ENCODE measurements around the gene KAT6B.
A peak's percentile ranks its signal among the peaks of the same experiment; 100 is the strongest.
"Not testable (repeated sequence)": the region's sequence is repeated elsewhere in the genome, so short reads cannot be mapped to it uniquely, and the experiment has no call there.

The KAT6B gene

GRCh38 chr10:74826142-74827044 is at the start of gene KAT6B:
KAT6B (plus strand) TSS chr10:74826600; CDS start chr10:74842858, 16,258 bp downstream.
- peak; percentile 100 for DNase-seq

DNA sequence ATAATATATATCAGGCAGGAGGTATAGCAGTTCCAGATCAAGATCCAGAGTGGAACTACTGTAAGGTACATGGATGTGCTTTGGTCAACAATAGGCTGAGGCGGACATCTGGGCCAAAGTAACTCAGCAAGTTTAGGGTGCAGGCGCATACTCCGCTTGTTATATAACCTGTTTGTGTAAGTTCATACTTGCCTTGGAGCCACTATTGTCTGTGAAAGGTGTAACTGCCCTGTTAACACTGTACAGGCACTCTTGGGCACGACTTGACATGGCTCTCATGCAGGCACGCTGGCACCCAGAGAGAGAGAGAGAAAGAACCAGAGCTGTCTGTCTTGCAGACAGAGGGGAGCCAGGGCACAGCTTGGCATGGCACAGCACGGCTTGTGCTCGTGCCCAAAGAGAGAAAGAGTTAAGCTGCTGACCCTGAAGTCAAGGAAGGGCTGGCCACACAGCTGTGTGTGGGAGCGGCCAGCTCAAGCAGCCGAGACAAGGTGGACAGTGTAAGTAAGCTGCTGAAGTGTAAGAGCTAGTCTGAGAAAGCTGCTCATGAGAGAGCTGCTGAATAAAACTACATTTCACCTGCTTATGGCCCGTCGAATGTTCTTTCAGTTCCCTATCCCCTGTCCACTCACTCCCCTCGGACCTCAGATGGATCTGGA is 47.8 kb upstream of the KAT6B start:
- no peak for DNase-seq

GRCh38 chr10:74781870-74782269 is 44.5 kb upstream of the KAT6B start:
- not testable (repeated sequence) for DNase-seq

DNA sequence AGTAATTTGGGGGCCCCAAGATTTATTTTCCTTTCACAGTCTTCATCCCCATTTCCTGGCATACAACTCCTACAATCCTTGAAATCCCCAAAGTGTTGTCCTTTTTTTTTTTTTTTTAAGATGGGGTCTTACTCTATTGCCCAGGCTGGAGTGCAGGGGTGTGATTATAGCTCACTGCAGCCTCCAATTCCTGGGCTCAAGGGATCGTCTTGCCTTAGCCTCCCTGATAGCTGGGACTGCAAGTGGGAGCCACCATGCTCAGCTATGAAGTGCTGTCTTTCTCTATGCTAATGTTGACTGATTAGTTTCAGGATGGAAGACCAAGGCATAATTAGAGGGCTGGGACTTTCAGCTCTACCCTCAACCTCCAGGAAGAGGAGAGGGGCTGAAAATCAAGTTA is 41.9 kb upstream of the KAT6B start:
- no peak for DNase-seq

GRCh38 chr10:74786126-74786525 is 40.3 kb upstream of the KAT6B start:
- no peak for DNase-seq

- DNase-seq, result peak; percentile 4
These were observed 38.9 kb upstream of the KAT6B start for GRCh38 chr10:74787457-74787856.

DNA sequence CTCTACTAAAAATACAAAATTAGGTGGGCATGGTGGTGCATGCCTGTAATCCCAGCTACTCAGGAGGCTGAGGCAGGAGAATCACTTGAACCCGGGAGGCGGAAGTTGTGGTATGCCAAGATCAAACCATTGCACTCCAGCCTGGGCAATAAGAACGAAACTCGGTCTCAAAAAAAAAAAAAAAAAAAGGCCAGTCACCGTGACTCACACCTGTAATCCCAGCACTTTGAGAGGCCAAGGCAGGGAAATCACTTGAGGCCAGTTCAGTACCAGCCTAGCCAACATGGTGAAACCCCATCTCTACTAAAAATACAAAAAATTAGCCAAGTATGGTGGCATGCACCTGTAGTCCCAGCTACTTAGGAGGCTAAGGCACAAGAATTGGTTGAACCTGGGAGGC is 34.4 kb upstream of the KAT6B start:
- not testable (repeated sequence) for DNase-seq

DNA sequence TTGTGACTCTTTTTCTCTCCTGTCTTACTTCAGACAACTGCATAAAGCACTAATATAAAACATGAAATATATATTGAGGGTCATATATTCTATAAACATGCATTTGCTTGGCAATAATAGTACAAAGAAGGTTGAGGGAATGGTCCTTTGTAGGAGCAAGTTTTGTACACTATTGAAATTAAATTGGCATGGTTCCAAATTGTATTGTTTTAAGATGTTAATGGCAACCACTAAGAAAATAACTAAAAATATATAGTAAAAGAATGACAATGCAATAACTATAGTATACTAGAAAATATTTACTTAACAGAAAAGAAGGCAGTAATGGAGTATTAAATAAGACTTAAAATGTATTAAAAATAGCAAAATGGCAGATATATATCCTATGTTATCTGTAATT is 33.7 kb upstream of the KAT6B start:
- DNase-seq, result no peak

GRCh38 chr10:74793240-74793639 is 33.2 kb upstream of the KAT6B start:
- DNase-seq, result not testable (repeated sequence)

GRCh38 chr10:74794531-74794930 is 31.9 kb upstream of the KAT6B start:
- DNase-seq, result no peak

GRCh38 chr10:74797550-74797949 is 28.9 kb upstream of the KAT6B start:
- DNase-seq, result no peak

DNA sequence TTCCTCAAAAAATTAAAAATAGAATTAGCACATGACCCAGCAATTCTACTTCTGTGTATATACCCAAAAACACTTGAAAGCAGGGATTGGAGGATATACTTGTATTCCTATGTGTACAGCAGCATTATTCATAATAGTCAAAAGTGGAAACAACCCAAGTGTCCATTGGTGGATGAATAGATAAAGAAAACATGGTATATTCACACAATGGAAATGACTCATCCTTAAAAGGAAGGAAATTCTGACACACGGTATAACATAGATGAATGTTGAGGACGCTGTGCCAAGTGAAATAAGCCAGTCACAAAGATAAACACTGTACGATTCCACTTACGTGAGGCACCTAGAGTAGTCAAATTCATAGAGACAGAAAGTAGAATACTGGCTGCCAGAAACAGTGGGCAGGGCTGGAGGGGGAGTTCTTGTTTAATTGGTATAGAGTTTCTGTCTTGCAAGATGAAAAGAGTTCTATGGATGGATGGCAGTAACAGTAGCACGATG is 26.6 kb upstream of the KAT6B start:
- no peak for DNase-seq

- no peak for DNase-seq
These were observed 25.0 kb upstream of the KAT6B start for GRCh38 chr10:74801447-74801846.

DNA sequence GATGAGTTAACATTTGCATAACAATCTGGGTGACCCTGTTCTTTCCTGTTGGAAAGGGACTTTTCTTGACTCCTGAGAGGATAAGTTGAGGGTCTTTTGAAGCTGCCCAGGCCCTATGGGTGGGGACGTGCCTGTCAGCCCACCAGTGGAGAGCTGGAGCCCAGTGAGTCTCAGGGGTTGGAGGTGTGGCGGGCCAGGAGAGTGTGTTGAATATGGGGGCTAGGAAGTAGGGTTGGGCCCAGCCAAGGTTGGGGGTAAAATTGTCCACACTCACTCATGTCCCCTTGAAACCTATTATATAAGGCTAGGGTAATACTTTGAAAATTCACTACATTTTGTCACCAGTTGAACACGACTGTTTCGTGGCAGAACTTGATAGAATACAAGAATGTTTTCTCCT is 17.9 kb upstream of the KAT6B start:
- no peak for DNase-seq

- no peak for DNase-seq
These were observed 16.3 kb upstream of the KAT6B start for GRCh38 chr10:74810087-74810486.

DNA sequence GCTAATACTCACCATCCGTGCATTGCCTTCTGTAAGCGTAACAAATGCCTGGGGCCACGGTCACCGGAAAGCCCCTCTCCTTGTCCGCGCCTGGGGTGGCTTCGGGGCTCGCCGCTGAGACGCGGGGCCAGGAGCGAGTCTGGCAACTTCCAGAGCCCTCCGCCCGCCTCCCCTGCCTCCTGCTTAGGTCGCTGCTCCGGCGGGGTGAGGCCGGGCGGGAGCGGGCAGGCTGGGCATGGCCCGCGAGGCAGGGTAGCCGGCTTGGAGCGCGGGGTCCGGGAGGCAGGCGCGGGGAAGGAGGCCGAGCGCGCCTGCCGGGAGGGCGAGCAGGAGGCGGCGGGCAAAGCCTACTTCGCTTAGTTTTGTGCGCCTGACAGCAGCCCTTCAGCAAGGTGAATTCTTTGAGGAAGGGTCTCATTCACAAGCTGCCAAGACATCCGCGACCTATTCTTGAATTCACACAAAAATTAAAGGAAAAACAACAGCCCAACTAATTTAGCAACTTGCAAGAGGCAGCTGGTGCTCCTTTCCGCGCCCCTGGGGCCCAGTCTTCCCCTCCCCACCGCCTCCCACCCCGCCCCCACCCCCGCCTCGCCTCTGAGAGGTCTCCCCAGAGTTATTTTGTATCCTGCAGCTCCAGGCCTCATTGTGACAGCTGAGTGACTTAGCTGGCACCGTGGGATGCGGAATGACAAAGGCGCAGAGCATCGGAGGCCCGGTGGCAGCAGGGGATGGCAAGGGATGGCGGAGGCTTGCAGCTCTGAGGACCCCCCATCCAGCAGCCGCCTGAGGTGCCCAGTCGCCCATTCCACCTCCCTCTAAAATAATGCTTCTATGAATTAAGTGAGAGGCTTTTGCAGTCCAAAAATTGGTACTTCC is 12.8 kb upstream of the KAT6B start:
- no peak for DNase-seq

DNA sequence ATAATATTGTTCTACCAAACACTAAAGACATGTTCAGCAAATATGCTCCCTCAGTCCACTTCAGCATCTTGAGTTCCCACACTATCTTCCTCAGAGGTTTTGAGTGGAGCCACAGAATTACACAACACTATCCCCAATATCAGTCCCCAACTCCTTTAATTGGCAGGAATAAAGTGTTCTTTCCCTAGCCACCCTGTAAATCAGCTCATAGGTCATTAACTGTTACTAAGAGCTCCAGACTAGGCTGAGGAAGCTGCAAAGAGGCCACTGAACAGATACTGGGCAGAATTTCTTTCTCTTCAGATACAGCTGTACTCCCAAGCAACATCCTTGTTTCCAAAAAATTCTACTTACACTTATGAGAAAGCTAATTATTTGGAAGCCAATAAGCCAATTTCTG is 11.6 kb upstream of the KAT6B start:
- DNase-seq, result no peak

DNA sequence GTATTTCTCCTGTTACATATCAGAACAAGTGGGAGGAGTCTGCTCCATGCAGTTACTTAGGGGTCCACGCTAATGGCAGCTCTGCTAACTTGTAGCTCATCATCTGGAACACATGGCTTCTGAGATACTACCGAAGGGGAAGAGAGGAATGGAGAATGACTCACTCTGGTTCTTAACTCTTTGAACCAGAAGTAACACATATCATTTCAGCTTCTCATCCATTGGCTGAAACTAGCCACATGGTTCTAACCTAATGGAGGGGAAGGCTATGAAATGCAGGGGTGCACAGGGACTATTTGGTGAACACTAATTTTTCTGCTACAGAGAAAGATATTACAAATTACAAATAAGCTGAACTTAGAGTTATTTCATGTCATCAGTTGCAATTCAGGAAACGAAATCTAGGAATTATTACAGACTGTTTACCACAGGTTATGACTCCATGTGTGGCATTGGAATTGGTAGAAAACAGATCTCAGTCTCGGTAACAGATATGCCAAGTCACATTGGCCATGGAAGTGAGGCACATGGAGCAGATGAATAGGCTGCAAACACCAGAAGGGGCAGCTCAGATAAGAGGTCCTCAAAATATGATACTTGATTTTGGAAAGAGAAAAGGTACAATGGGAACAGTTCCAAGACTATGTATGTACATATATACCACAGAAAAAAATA is 9.4 kb upstream of the KAT6B start:
- no peak for DNase-seq

DNA sequence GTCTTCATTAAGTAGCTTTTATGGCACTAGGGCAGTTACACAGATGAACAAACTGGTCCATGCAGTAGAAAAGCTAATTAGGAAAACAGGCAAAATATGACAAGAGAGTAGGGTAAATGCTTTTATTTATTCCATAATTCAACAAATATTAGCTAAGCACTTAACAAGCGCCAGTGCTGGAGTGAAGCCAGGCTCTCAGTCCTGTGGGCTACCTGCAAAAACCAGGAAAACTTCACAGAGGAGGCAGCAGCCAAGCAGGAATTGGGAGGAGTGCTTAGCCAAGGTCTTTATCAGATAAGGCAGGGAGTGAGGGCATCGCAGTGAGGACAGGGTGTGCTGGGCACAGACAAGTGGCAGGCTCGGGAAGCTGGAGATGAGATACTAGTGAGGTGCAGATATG is 4.9 kb upstream of the KAT6B start:
- no peak for DNase-seq

DNA sequence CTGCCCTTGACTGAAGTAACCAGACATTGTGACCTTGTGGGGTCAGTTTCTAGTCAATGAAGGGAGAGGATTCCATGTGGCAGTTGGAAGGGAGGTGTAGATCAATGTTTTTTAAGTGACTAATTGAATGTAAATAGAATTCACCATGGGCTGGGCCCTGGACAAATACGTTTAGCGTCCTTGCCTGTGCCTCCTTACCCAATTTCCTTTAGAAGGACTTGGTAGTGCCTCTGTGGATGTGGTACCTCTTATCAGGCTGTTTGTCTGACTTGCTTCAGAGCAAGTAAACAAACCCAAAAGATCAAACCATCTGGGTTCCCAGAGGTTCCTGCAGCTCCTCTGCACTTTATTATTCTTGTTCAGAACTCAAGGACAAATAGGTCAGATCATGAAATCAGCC is 4.3 kb upstream of the KAT6B start:
- no peak for DNase-seq

DNA sequence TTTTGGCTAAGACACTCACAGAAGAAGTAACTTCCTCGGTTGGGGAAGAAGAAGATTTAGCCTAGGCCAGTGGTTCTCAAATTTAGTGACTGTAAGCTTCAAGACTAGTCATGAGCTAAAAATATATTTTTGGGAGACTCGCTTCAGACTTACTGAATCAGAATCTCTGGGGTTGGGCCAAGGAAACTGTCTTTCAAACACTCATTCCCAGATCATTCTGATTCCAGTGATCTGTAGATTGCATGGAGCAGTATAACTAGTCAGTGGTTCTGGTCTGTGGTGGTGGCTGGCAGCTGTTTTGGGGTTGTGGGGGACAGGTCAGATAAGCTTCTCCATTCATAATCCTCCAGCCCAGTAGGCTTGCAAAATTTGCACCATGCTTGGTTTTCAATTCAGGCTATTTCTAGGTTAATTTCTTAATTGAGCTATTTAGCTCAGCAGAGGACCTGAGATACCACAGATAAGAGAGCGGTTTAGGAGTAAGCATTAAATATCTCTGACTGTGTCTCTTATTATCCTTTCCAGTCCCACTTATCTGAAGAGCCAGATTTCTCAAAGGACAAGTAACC is 3.8 kb upstream of the KAT6B start:
- DNase-seq, result peak; percentile 68

DNA sequence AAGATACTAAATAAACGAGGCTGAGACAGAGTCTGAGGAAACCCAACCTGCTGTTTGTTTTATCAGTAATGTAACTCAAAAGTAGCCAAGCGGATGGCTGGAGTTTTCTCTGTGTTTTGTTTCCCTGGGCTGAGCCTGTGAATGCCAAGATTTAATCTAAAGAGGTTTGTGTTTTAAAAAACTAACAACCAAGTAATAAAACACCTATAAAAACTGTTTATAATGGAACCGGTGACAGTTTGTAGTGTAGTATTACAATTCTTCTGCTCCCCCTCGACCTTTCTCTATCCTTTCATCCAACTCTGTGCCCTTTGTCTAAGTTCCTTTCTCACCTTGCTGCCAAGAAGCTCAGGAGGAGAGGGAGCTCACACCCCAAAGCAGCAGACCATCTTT is 2.6 kb upstream of the KAT6B start:
- no peak for DNase-seq
